HG03103 (cell line): Measurements from ENCODE around the gene PHC2.

Source experiments
- ATAC-seq: cut with Tn5 transposase; IDR thresholded peaks from one replicate; pipeline ENCODE4 v1.9.1; 2021; ENCODE audit warnings: low read depth; ENCODE audit not compliant: unreplicated experiment

Gene PHC2

GRCh38 chr1:33391343-33392078 lies 39.4 kb downstream of the PHC2 start:
- ATAC-seq = no peak

- no peak for ATAC-seq
Measured at GRCh38 chr1:33390542-33390941, 40.4 kb downstream of the PHC2 start.

GRCh38 chr1:33388805-33389771 lies 41.8 kb downstream of the PHC2 start:
- no peak for ATAC-seq

- ATAC-seq = no peak
Measured at GRCh38 chr1:33387625-33388024, 43.3 kb downstream of the PHC2 start.

- no peak for ATAC-seq
Measured at GRCh38 chr1:33385251-33385650, 45.6 kb downstream of the PHC2 start.

GRCh38 chr1:33384040-33384812 lies 46.7 kb downstream of the PHC2 start:
- no peak for ATAC-seq

- no peak for ATAC-seq
Measured at GRCh38 chr1:33383489-33383888, 47.4 kb downstream of the PHC2 start.

GRCh38 chr1:33382661-33383415 lies 48.1 kb downstream of the PHC2 start:
- ATAC-seq = no peak

- no peak for ATAC-seq
Measured at GRCh38 chr1:33381977-33382376, 48.9 kb downstream of the PHC2 start.

- no peak for ATAC-seq
Measured at GRCh38 chr1:33380811-33381210, 50.1 kb downstream of the PHC2 start.

GRCh38 chr1:33379631-33380354 lies 51.1 kb downstream of the PHC2 start:
- no peak for ATAC-seq

GRCh38 chr1:33378976-33379375 lies 51.9 kb downstream of the PHC2 start:
- ATAC-seq = no peak

- no peak for ATAC-seq
Measured at GRCh38 chr1:33378524-33378923, 52.4 kb downstream of the PHC2 start.

- no peak for ATAC-seq
Measured at GRCh38 chr1:33377756-33378155, 53.1 kb downstream of the PHC2 start.

GRCh38 chr1:33377013-33377412 lies 53.9 kb downstream of the PHC2 start:
- no peak for ATAC-seq

- no peak for ATAC-seq
Measured at GRCh38 chr1:33375316-33375715, 55.6 kb downstream of the PHC2 start.

- no peak for ATAC-seq
Measured at GRCh38 chr1:33374336-33375105, 56.4 kb downstream of the PHC2 start.

GRCh38 chr1:33373606-33374005 lies 57.3 kb downstream of the PHC2 start:
- ATAC-seq = no peak

GRCh38 chr1:33372677-33373076 lies 58.2 kb downstream of the PHC2 start:
- ATAC-seq = no peak
